HepG2 (cell line): ENCODE measurements around the gene STK38L. TPM values are rescaled to one million over a fixed set of nuclear protein-coding genes. Genes with fewer than 3 reads are reported as not detected.

Source experiments
- ATAC-seq: fragments of 200-7000 bp; cut with Tn5 transposase; 3 replicates; pipeline ENCODE4 v1.9.1; 2020; ENCODE audit warnings: mild to moderate bottlenecking, moderate library complexity
- BruUV-seq: library from RNA; stranded (reverse); fragments of 400-500 nt; replicated peaks from 2 replicates; lab custom pipeline; 2021; lab: Mats Ljungman, UMichigan
- CTCF ChIA-PET: fragments of 300-600 bp; formaldehyde crosslinking; extraction: SDS; loops from one replicate; lab custom pipeline; 2021; ENCODE audit warnings: low total read pairs, inconsistent platforms, low intra/inter-chr PET ratio; lab: Yijun Ruan, JAX
- POLR2A ChIA-PET: fragments of 350-600 bp; sonication (Branson Sonifier 250); formaldehyde crosslinking; loops from one replicate; lab custom pipeline; 2020; ENCODE audit warnings: antibody characterized with exemption, inconsistent platforms; lab: Yijun Ruan, JAX
- DNase-seq: peaks from one replicate; pipeline ENCODE4 v3.0.0-alpha.2; 2015; ENCODE audit warnings: low spot score
- FAIRE-seq: peaks from 3 replicates; lab custom pipeline; 2011; peaks lifted over from hg19 to GRCh38; lab: Jason Lieb, UNC
- H2AFZ ChIP-seq: one replicate; pipeline ENCODE4 v1.6.1; 2011; ENCODE audit warnings: low read length, inconsistent platforms
- H3K27ac ChIP-seq: fragments of 300-600 bp; 3 replicates; pipeline ENCODE4 v1.8.0; 2011; ENCODE audit warnings: mixed run types, mild to moderate bottlenecking, mixed read lengths, low read length, inconsistent platforms; ENCODE audit not compliant: insufficient read depth; ENCODE audit errors: extremely low read length
- H3K27me3 ChIP-seq, 2 experiments: fragments of 200-600 bp in 1 of 2; 2 replicates in 1 of 2; 3 replicates in 1 of 2; pipeline versions ENCODE4 v1.6.0 to v1.8.0; 2011; ENCODE audit warnings: low read length in 2 of 2, mild to moderate bottlenecking in 2 of 2, moderate library complexity in 2 of 2, inconsistent platforms in 1 of 2; ENCODE audit not compliant: insufficient read depth in 2 of 2, control insufficient read depth in 1 of 2
- H3K36me3 ChIP-seq, 2 experiments: fragments of 200-600 bp in 1 of 2; replicated peaks in 1 of 2; 2 replicates in 1 of 2; 3 replicates in 1 of 2; pipeline versions ENCODE4 v1.5.1 to v1.8.0; 2011; ENCODE audit warnings: low read length in 2 of 2, inconsistent platforms in 1 of 2; ENCODE audit not compliant: insufficient read depth in 2 of 2, control insufficient read depth in 1 of 2
- H3K4me1 ChIP-seq: 2 replicates; pipeline ENCODE4 v1.5.1; 2012; ENCODE audit warnings: low read length, inconsistent platforms; ENCODE audit not compliant: insufficient read depth
- H3K4me2 ChIP-seq: 2 replicates; pipeline ENCODE4 v1.6.0; 2011; ENCODE audit warnings: low read depth, low read length, inconsistent platforms
- H3K4me3 ChIP-seq, 3 experiments: fragments of 200-600 bp in 1 of 3; sonication (generic), shearing (Covaris generic) in 1 of 3; replicated peaks in 1 of 3; 2 replicates each; pipeline ENCODE4 v1.5.1; 2011 to 2016; ENCODE audit warnings: low read length in 3 of 3, inconsistent platforms in 2 of 3, low read depth in 2 of 3, mild to moderate bottlenecking in 2 of 3, control low read depth in 1 of 3, mixed read lengths in 1 of 3; ENCODE audit not compliant: insufficient read depth in 1 of 3
- H3K79me2 ChIP-seq: one replicate; pipeline ENCODE4 v1.6.1; 2011; ENCODE audit warnings: low read length, inconsistent platforms; ENCODE audit not compliant: insufficient read depth
- H3K9ac ChIP-seq: 2 replicates; pipeline ENCODE4 v1.6.0; 2011; ENCODE audit warnings: mild to moderate bottlenecking, low read depth, low read length, inconsistent platforms; ENCODE audit not compliant: insufficient read depth
- H3K9me3 ChIP-seq: 2 replicates; pipeline ENCODE4 v1.5.1; 2012; ENCODE audit warnings: mild to moderate bottlenecking, low read length
- H4K20me1 ChIP-seq: 2 replicates; pipeline ENCODE4 v1.6.0; 2011; ENCODE audit warnings: inconsistent platforms, mild to moderate bottlenecking, low read length, moderate library complexity; ENCODE audit not compliant: insufficient read depth
- GABPA ChIP-seq, 2 experiments: IDR thresholded peaks; 2 replicates each; pipeline ENCODE4 v1.6.1; 2011 to 2016; ENCODE audit warnings: low read depth in 2 of 2, low read length in 1 of 2, missing biosample characterization in 1 of 2, missing genetic modification characterization in 1 of 2
- HCFC1 ChIP-seq: fragments of 150-350 bp; IDR thresholded peaks from 2 replicates; pipeline ENCODE4 v1.6.1; 2014; ENCODE audit warnings: low read depth, low read length
- HDAC6 ChIP-seq: fragments of 200-600 bp; sonication (generic); IDR thresholded peaks from 2 replicates; pipeline ENCODE4 v1.7.0; 2017; ENCODE audit warnings: mild to moderate bottlenecking, antibody characterized with exemption, low read length, low read depth
- MED8 ChIP-seq: sonication (generic); formaldehyde crosslinking; IDR thresholded peaks from 2 replicates; pipeline ENCODE4 v1.8.1; 2023; ENCODE audit warnings: mild to moderate bottlenecking, missing genetic modification reagents; ENCODE audit not compliant: insufficient replicate concordance
- MIER2 ChIP-seq: IDR thresholded peaks from 2 replicates; pipeline ENCODE4 v1.6.1; 2016; ENCODE audit warnings: missing biosample characterization, missing genetic modification reagents
- NFATC3 ChIP-seq: sonication (generic); formaldehyde crosslinking; IDR thresholded peaks from 2 replicates; pipeline ENCODE4 v1.5.1; 2020; ENCODE audit warnings: mild to moderate bottlenecking, missing genetic modification reagents
- PTBP1 ChIP-seq: fragments of 200-400 bp; formaldehyde crosslinking; IDR thresholded peaks from 2 replicates; pipeline ENCODE4 v1.6.1; 2018; ENCODE audit warnings: low read length, low read depth; ENCODE audit not compliant: poor library complexity, severe bottlenecking
- RBAK ChIP-seq: sonication (generic); formaldehyde crosslinking; IDR thresholded peaks from 2 replicates; pipeline ENCODE4 v1.5.1; 2020; ENCODE audit warnings: mild to moderate bottlenecking, missing genetic modification reagents
- TEAD3 ChIP-seq: optimal IDR thresholded peaks from 2 replicates; pipeline ENCODE3; 2016; ENCODE audit warnings: borderline replicate concordance
- ZNF230 ChIP-seq: sonication (generic); formaldehyde crosslinking; IDR thresholded peaks from 2 replicates; pipeline ENCODE4 v1.4.0; 2020; ENCODE audit warnings: mild to moderate bottlenecking, missing genetic modification reagents
- ZNF770 ChIP-seq: sonication (generic); formaldehyde crosslinking; IDR thresholded peaks from 2 replicates; pipeline ENCODE4 v1.5.0; 2020; ENCODE audit warnings: mild to moderate bottlenecking, missing genetic modification reagents
- WGBS: methylation state at CpG from one replicate; pipeline ENCODE4 v1.1.6; 2017; ENCODE audit warnings: low lambda C conversion rate; 5-methylcytosine and 5-hydroxymethylcytosine counted together
- in situ Hi-C: cut with HindIII; loops from 2 replicates; pipeline ENCODE4 v1.10.0; 2017; ENCODE audit warnings: low pct_unique_long_range_greater_than_20kb; ENCODE audit not compliant: extremely low pct_ligation_motif_present
- intact Hi-C: fragments of 100-400 bp; cut with micrococcal nuclease; formaldehyde crosslinking; loops from one replicate; pipeline ENCODE4 v1.10.0; 2022; ENCODE audit not compliant: unreplicated experiment
- polyA plus RNA-seq, 8 experiments: library from polyadenylated mRNA; depleted of rRNA in 3 of 8; stranded (reverse) in 7 of 8; unstranded in 1 of 8; fragments of >200 nt; fragmentation: Illumina TruSeq in 4 of 8; extraction: Trizol in 4 of 8; gene quantifications; 2 replicates each; pipeline versions ENCODE4 v1.2.1 to v1.2.3, GENCODE V29; 2011 to 2016; ENCODE audit warnings: low read depth in 4 of 8, missing spikeins in 1 of 8, mixed read lengths in 1 of 8; ENCODE audit not compliant: insufficient read depth in 1 of 8
- total RNA-seq, 5 experiments: library from RNA; depleted of rRNA; stranded (reverse); fragments of >200 nt; fragmentation: Illumina TruSeq; extraction: Trizol; gene quantifications; 2 replicates each; pipeline ENCODE4 v1.2.3, GENCODE V29; 2016; ENCODE audit warnings: low read depth in 1 of 5
- TF ChIP-seq, protein P1 (sequence below): sonication (generic); formaldehyde crosslinking; IDR thresholded peaks from 2 replicates; pipeline ENCODE4 v1.4.0; 2020; ENCODE audit warnings: mild to moderate bottlenecking, missing genetic modification reagents

The STK38L gene
- total and polyA plus RNA-seq, 2 of the 13 experiments (the other 11 are each of a cell fraction or from before 2014, with no cell fraction given) = 6.1 to 26.4 TPM

- POLR2A ChIA-PET = no interaction called here
- H3K27me3 ChIP-seq = no peaks in the 10 kb centered on the region
Measured at GRCh38 chr12:27220055-27220987, 23.8 kb upstream of the STK38L start.

More at GRCh38 chr12:27220055-27220987, 23.8 kb upstream of the STK38L start:
- Histone ChIP-seq H3K36me3 (no peaks in the 10 kb centered on the region), H3K27ac (no peak overlapping the region), H3K4me1 (no peaks in the 10 kb centered on the region), H2AFZ (no peak overlapping the region), H3K9ac (no peak overlapping the region), H3K79me2 (no peaks in the 10 kb centered on the region), H4K20me1 (no peaks in the 10 kb centered on the region), H3K9me3 (no peaks in the 10 kb centered on the region), H3K4me3 (no peak overlapping the region), H3K4me2 (no peak overlapping the region)
- DNase-seq (no peak), ATAC-seq (no peak), FAIRE-seq (no peak)
- TF ChIP-seq MIER2 (CRISPR knock-in tag) = no peak
- TF ChIP-seq TEAD3 (CRISPR knock-in tag) = peak; percentile 40
- TF ChIP-seq HDAC6 = no peak
- TF ChIP-seq RBAK (CRISPR knock-in tag) = no peak
- TF ChIP-seq, protein P1, sequence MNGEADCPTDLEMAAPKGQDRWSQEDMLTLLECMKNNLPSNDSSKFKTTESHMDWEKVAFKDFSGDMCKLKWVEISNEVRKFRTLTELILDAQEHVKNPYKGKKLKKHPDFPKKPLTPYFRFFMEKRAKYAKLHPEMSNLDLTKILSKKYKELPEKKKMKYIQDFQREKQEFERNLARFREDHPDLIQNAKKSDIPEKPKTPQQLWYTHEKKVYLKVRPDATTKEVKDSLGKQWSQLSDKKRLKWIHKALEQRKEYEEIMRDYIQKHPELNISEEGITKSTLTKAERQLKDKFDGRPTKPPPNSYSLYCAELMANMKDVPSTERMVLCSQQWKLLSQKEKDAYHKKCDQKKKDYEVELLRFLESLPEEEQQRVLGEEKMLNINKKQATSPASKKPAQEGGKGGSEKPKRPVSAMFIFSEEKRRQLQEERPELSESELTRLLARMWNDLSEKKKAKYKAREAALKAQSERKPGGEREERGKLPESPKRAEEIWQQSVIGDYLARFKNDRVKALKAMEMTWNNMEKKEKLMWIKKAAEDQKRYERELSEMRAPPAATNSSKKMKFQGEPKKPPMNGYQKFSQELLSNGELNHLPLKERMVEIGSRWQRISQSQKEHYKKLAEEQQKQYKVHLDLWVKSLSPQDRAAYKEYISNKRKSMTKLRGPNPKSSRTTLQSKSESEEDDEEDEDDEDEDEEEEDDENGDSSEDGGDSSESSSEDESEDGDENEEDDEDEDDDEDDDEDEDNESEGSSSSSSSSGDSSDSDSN (CRISPR knock-in tag) = no peak
- TF ChIP-seq GABPA (IDR thresholded peaks at IDR 0.05; ENCODE audit: low read depth, low read length) = no peak
- no peak for TF ChIP-seq GABPA (CRISPR knock-in tag; IDR thresholded peaks at IDR 0.05; ENCODE audit: low read depth)
- TF ChIP-seq PTBP1 = no peak
- no peak for TF ChIP-seq MED8 (CRISPR knock-in tag)
- no peak for TF ChIP-seq ZNF230 (CRISPR knock-in tag)
- no peak for TF ChIP-seq HCFC1
- no peak for TF ChIP-seq NFATC3
- peak; percentile 66 for TF ChIP-seq ZNF770 (CRISPR knock-in tag)
- CTCF ChIA-PET = no interaction called here
- intact Hi-C loops (loop anchor here (5.0 kb wide), 1 partner anchor 722 kb away; no protein-coding TSS in a partner anchor), in situ Hi-C loops (no loop called here)
- WGBS = under 1% methylated on average over 4 of the region's 4 CpGs
- no TSS peak for BruUV-seq
